ENCODE data around the gene EIF1. TPM values are rescaled to one million over a fixed set of nuclear protein-coding genes. Genes with fewer than 3 reads are reported as not detected.

The EIF1 gene
- total and polyA plus RNA-seq, 4 donors, result 56.5 to 755 (median 159) TPM

DNA sequence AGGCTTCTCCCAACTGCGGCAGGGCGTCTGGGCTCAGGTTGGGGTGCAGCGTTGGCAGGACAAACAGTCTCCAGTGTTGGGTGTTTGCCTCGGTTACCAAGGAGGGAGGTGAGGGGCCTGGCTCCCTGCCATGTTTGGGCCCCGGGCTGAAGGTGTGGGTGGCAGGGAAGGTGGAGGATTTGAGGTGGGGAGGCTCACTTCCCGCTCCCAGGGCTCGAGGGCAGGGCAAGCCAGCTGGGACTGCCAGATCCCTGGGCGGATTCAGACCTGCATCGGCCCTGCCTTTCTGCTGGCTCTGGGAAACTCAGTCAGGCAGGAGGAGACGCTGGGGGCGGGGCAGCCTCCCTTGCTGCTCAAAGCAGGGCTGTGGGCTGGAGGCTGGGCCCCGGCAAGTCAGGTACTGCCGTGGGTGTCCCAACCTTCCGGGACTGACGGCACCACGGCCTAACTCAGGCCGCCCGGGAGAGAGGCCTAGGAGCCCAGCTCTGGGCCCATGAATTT lies 33.0 kb upstream of the EIF1 start:
- Histone ChIP-seq H3K9ac (ENCODE audit: low read depth in 1 of 2, low read length in 2 of 2) (no peak overlapping the region), H3K27me3 (ENCODE audit: control insufficient read depth in 4 of 4, insufficient read depth in 4 of 4, low read length in 3 of 4) (no peaks in the 10 kb centered on the region), H3K9me3 (ENCODE audit: control insufficient read depth in 4 of 4, low read length in 3 of 4) (no peaks in the 10 kb centered on the region), H3K4me3 (ENCODE audit: low read depth in 1 of 3, low read length in 3 of 3) (no peak overlapping the region), H3K36me3 (ENCODE audit: control insufficient read depth in 4 of 4, insufficient read depth in 3 of 4, low read depth in 1 of 4, low read length in 3 of 4) (no peaks in the 10 kb centered on the region), H3K4me1 (ENCODE audit: control insufficient read depth in 4 of 4, insufficient read depth in 4 of 4, low read length in 3 of 4) (no peaks in the 10 kb centered on the region), H3K27ac (ENCODE audit: low read depth in 1 of 2, low read length in 2 of 2) (no peak overlapping the region)
- no peak for DNase-seq (ENCODE audit: low spot score)
- WGBS, result 71% methylated on average over 18 of the region's 18 CpGs
- TF ChIP-seq RXRA (IDR thresholded peaks at IDR 0.05) (no peak), ATF3 (IDR thresholded peaks at IDR 0.05) (no peak), HNF4A (conservative IDR thresholded peaks at IDR 0.05) (no peak), RAD21 (IDR thresholded peaks at IDR 0.05) (no peak), REST (IDR thresholded peaks at IDR 0.05) (no peak), FOXA2 (IDR thresholded peaks at IDR 0.05) (no peak), SP1 (IDR thresholded peaks at IDR 0.05) (no peak), FOXA1 (IDR thresholded peaks at IDR 0.05) (no peak), EGR1 (IDR thresholded peaks at IDR 0.05; ENCODE audit: low read depth in 2 of 2) (no peak), NR2F2 (IDR thresholded peaks at IDR 0.05) (no peak), HNF4G (IDR thresholded peaks at IDR 0.05) (no peak)
- TF ChIP-seq, protein P1, sequence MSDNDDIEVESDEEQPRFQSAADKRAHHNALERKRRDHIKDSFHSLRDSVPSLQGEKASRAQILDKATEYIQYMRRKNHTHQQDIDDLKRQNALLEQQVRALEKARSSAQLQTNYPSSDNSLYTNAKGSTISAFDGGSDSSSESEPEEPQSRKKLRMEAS (IDR thresholded peaks at IDR 0.05), result no peak

- TF ChIP-seq ZBTB33 (IDR thresholded peaks at IDR 0.05), result no peak
- no peak for TF ChIP-seq SP1 (IDR thresholded peaks at IDR 0.05)
- TF ChIP-seq FOXA1 (IDR thresholded peaks at IDR 0.05), result no peak
- TF ChIP-seq, protein P1 (IDR thresholded peaks at IDR 0.05), result no peak
- TF ChIP-seq FOXA2 (IDR thresholded peaks at IDR 0.05), result no peak
- TF ChIP-seq NR2F2 (IDR thresholded peaks at IDR 0.05), result no peak
- TF ChIP-seq YY1 (IDR thresholded peaks at IDR 0.05), result no peak
- TF ChIP-seq, protein P2, sequence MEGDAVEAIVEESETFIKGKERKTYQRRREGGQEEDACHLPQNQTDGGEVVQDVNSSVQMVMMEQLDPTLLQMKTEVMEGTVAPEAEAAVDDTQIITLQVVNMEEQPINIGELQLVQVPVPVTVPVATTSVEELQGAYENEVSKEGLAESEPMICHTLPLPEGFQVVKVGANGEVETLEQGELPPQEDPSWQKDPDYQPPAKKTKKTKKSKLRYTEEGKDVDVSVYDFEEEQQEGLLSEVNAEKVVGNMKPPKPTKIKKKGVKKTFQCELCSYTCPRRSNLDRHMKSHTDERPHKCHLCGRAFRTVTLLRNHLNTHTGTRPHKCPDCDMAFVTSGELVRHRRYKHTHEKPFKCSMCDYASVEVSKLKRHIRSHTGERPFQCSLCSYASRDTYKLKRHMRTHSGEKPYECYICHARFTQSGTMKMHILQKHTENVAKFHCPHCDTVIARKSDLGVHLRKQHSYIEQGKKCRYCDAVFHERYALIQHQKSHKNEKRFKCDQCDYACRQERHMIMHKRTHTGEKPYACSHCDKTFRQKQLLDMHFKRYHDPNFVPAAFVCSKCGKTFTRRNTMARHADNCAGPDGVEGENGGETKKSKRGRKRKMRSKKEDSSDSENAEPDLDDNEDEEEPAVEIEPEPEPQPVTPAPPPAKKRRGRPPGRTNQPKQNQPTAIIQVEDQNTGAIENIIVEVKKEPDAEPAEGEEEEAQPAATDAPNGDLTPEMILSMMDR (IDR thresholded peaks at IDR 0.05; ENCODE audit: low read depth, low read length, missing input control), result no peak
- TF ChIP-seq HNF4G (IDR thresholded peaks at IDR 0.05), result no peak
- no peak for TF ChIP-seq GABPA (IDR thresholded peaks at IDR 0.05 in 1 of 2, conservative IDR thresholded peaks at IDR 0.05 in 1 of 2)
- no peak for TF ChIP-seq REST (IDR thresholded peaks at IDR 0.05)
- TF ChIP-seq RAD21 (IDR thresholded peaks at IDR 0.05), result no peak
- Histone ChIP-seq H3K4me3 (ENCODE audit: low read depth in 1 of 3, low read length in 3 of 3) (no peak overlapping the region), H3K27ac (ENCODE audit: low read depth in 1 of 2, low read length in 2 of 2) (no peak overlapping the region), H3K9ac (ENCODE audit: low read depth in 1 of 2, low read length in 2 of 2) (no peak overlapping the region), H3K4me1 (ENCODE audit: control insufficient read depth in 4 of 4, insufficient read depth in 4 of 4, low read length in 3 of 4) (no peaks in the 10 kb centered on the region), H3K27me3 (ENCODE audit: control insufficient read depth in 4 of 4, insufficient read depth in 4 of 4, low read length in 3 of 4) (no peaks in the 10 kb centered on the region), H3K36me3 (ENCODE audit: control insufficient read depth in 4 of 4, insufficient read depth in 3 of 4, low read depth in 1 of 4, low read length in 3 of 4) (no peaks in the 10 kb centered on the region), H3K9me3 (ENCODE audit: control insufficient read depth in 4 of 4, low read length in 3 of 4) (no peaks in the 10 kb centered on the region)
- WGBS, result 85% methylated on average over 16 of the region's 16 CpGs
- no peak for DNase-seq (ENCODE audit: low spot score)
Measured at GRCh38 chr17:41656249-41657023, 32.2 kb upstream of the EIF1 start.
